HepG2 (cell line): ENCODE results near the gene TMEM200C. TPM values are rescaled to one million over a fixed set of nuclear protein-coding genes. Genes with fewer than 3 reads are reported as not detected.
A peak's percentile ranks its signal among the peaks of the same experiment; 100 is the strongest.

ENCODE experiments used
- ATAC-seq: fragments of 200-7000 bp; cut with Tn5 transposase; 3 replicates; pipeline ENCODE4 v1.9.1; 2020; ENCODE audit warnings: mild to moderate bottlenecking, moderate library complexity
- BruUV-seq: library from RNA; stranded (reverse); fragments of 400-500 nt; replicated peaks from 2 replicates; lab custom pipeline; 2021; lab: Mats Ljungman, UMichigan
- CTCF ChIA-PET: fragments of 300-600 bp; formaldehyde crosslinking; extraction: SDS; loops from one replicate; lab custom pipeline; 2021; ENCODE audit warnings: low total read pairs, inconsistent platforms, low intra/inter-chr PET ratio; lab: Yijun Ruan, JAX
- POLR2A ChIA-PET: fragments of 350-600 bp; sonication (Branson Sonifier 250); formaldehyde crosslinking; loops from one replicate; lab custom pipeline; 2020; ENCODE audit warnings: antibody characterized with exemption, inconsistent platforms; lab: Yijun Ruan, JAX
- DNase-seq: peaks from one replicate; pipeline ENCODE4 v3.0.0-alpha.2; 2015; ENCODE audit warnings: low spot score
- FAIRE-seq: peaks from 3 replicates; lab custom pipeline; 2011; peaks lifted over from hg19 to GRCh38; lab: Jason Lieb, UNC
- H2AFZ ChIP-seq: one replicate; pipeline ENCODE4 v1.6.1; 2011; ENCODE audit warnings: low read length, inconsistent platforms
- H3K27ac ChIP-seq: fragments of 300-600 bp; 3 replicates; pipeline ENCODE4 v1.8.0; 2011; ENCODE audit warnings: mixed run types, mild to moderate bottlenecking, mixed read lengths, low read length, inconsistent platforms; ENCODE audit not compliant: insufficient read depth; ENCODE audit errors: extremely low read length
- H3K27me3 ChIP-seq, 2 experiments: fragments of 200-600 bp in 1 of 2; 2 replicates in 1 of 2; 3 replicates in 1 of 2; pipeline versions ENCODE4 v1.6.0 to v1.8.0; 2011; ENCODE audit warnings: low read length in 2 of 2, mild to moderate bottlenecking in 2 of 2, moderate library complexity in 2 of 2, inconsistent platforms in 1 of 2; ENCODE audit not compliant: insufficient read depth in 2 of 2, control insufficient read depth in 1 of 2
- H3K36me3 ChIP-seq, 2 experiments: fragments of 200-600 bp in 1 of 2; replicated peaks in 1 of 2; 2 replicates in 1 of 2; 3 replicates in 1 of 2; pipeline versions ENCODE4 v1.5.1 to v1.8.0; 2011; ENCODE audit warnings: low read length in 2 of 2, inconsistent platforms in 1 of 2; ENCODE audit not compliant: insufficient read depth in 2 of 2, control insufficient read depth in 1 of 2
- H3K4me1 ChIP-seq: 2 replicates; pipeline ENCODE4 v1.5.1; 2012; ENCODE audit warnings: low read length, inconsistent platforms; ENCODE audit not compliant: insufficient read depth
- H3K4me2 ChIP-seq: 2 replicates; pipeline ENCODE4 v1.6.0; 2011; ENCODE audit warnings: low read depth, low read length, inconsistent platforms
- H3K4me3 ChIP-seq, 3 experiments: fragments of 200-600 bp in 1 of 3; sonication (generic), shearing (Covaris generic) in 1 of 3; replicated peaks in 1 of 3; 2 replicates each; pipeline ENCODE4 v1.5.1; 2011 to 2016; ENCODE audit warnings: low read length in 3 of 3, inconsistent platforms in 2 of 3, low read depth in 2 of 3, mild to moderate bottlenecking in 2 of 3, control low read depth in 1 of 3, mixed read lengths in 1 of 3; ENCODE audit not compliant: insufficient read depth in 1 of 3
- H3K79me2 ChIP-seq: one replicate; pipeline ENCODE4 v1.6.1; 2011; ENCODE audit warnings: low read length, inconsistent platforms; ENCODE audit not compliant: insufficient read depth
- H3K9ac ChIP-seq: 2 replicates; pipeline ENCODE4 v1.6.0; 2011; ENCODE audit warnings: mild to moderate bottlenecking, low read depth, low read length, inconsistent platforms; ENCODE audit not compliant: insufficient read depth
- H3K9me3 ChIP-seq: 2 replicates; pipeline ENCODE4 v1.5.1; 2012; ENCODE audit warnings: mild to moderate bottlenecking, low read length
- H4K20me1 ChIP-seq: 2 replicates; pipeline ENCODE4 v1.6.0; 2011; ENCODE audit warnings: inconsistent platforms, mild to moderate bottlenecking, low read length, moderate library complexity; ENCODE audit not compliant: insufficient read depth
- CBX2 ChIP-seq, 2 experiments: fragments of 200-600 bp in 1 of 2; sonication (generic); formaldehyde crosslinking in 1 of 2; IDR thresholded peaks; 2 replicates each; pipeline versions ENCODE4 v1.7.0 to v1.8.1; 2018 to 2022; ENCODE audit warnings: low read depth in 2 of 2, low read length in 1 of 2, mild to moderate bottlenecking in 1 of 2, missing genetic modification reagents in 1 of 2
- ZNF24 ChIP-seq: fragments of 450-650 bp; IDR thresholded peaks from 2 replicates; pipeline ENCODE4 v1.6.1; 2017; ENCODE audit warnings: antibody characterized with exemption, mild to moderate bottlenecking
- ZNF432 ChIP-seq: sonication (generic); formaldehyde crosslinking; IDR thresholded peaks from 2 replicates; pipeline ENCODE4 v1.5.0; 2020; ENCODE audit warnings: missing genetic modification reagents, mild to moderate bottlenecking, borderline replicate concordance
- ZNF619 ChIP-seq: sonication (generic); formaldehyde crosslinking; IDR thresholded peaks from 2 replicates; pipeline ENCODE4 v1.4.0; 2020; ENCODE audit warnings: mild to moderate bottlenecking, missing genetic modification reagents
- ZNF766 ChIP-seq: sonication (generic); formaldehyde crosslinking; IDR thresholded peaks from 2 replicates; pipeline ENCODE4 v1.5.0; 2020; ENCODE audit warnings: missing genetic modification reagents, borderline replicate concordance
- in situ Hi-C: cut with HindIII; loops from 2 replicates; pipeline ENCODE4 v1.10.0; 2017; ENCODE audit warnings: low pct_unique_long_range_greater_than_20kb; ENCODE audit not compliant: extremely low pct_ligation_motif_present
- intact Hi-C: fragments of 100-400 bp; cut with micrococcal nuclease; formaldehyde crosslinking; loops from one replicate; pipeline ENCODE4 v1.10.0; 2022; ENCODE audit not compliant: unreplicated experiment
- polyA plus RNA-seq, 8 experiments: library from polyadenylated mRNA; depleted of rRNA in 3 of 8; stranded (reverse) in 7 of 8; unstranded in 1 of 8; fragments of >200 nt; fragmentation: Illumina TruSeq in 4 of 8; extraction: Trizol in 4 of 8; gene quantifications; 2 replicates each; pipeline versions ENCODE4 v1.2.1 to v1.2.3, GENCODE V29; 2011 to 2016; ENCODE audit warnings: low read depth in 4 of 8, missing spikeins in 1 of 8, mixed read lengths in 1 of 8; ENCODE audit not compliant: insufficient read depth in 1 of 8
- total RNA-seq, 5 experiments: library from RNA; depleted of rRNA; stranded (reverse); fragments of >200 nt; fragmentation: Illumina TruSeq; extraction: Trizol; gene quantifications; 2 replicates each; pipeline ENCODE4 v1.2.3, GENCODE V29; 2016; ENCODE audit warnings: low read depth in 1 of 5
- TF ChIP-seq, protein P1 (sequence below): sonication (generic); formaldehyde crosslinking; IDR thresholded peaks from 2 replicates; pipeline ENCODE4 v1.4.0; 2020; ENCODE audit warnings: missing genetic modification reagents
- TF ChIP-seq, protein P2 (sequence below): sonication (generic); formaldehyde crosslinking; IDR thresholded peaks from 2 replicates; pipeline ENCODE4 v1.4.0; 2020; ENCODE audit warnings: missing genetic modification reagents

Gene TMEM200C
- total and polyA plus RNA-seq, 2 of the 13 experiments (the other 11 are each of a cell fraction or from before 2014, with no cell fraction given) = 0.04 TPM; not detected in 1

DNA sequence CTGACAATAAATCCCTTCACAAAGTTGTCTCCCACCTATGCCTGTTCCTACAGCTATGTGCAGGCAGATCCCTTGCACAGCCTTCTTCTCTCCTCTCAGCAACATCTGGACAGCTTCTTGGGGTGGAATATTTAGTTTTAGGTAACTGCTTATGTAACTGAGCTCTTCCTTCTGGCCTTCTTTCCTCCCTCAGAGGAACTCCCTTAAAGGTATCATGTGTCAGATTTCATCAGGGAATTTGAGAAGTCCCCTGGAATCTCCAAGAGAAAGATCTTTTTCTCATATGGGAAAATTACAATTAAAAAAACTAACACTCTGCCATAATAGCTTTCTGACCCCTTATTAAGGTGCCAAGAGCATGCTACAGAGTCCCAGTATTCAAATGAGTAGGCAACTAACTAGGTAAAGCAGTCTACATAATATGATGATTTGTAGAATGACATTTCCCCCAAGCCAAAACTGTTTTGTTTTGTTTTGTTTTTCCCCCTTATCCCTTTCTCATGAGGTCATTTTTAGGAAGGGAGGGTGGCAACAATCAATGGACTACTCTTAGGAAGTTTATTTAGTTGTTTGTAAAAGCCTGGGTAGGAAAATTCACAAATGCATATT lies 2.4 kb downstream of the TMEM200C start:
- Histone ChIP-seq H3K27ac (no peak overlapping the region), H3K4me2 (no peak overlapping the region), H3K36me3 (no peaks in the 10 kb centered on the region), H3K4me3 (no peak overlapping the region), H3K9ac (no peak overlapping the region), H3K79me2 (no peaks in the 10 kb centered on the region), H3K27me3 (peaks cover 20 to 85% of the 10 kb centered on the region in 2 experiments), H2AFZ (no peak overlapping the region), H3K4me1 (peaks cover 11% of the 10 kb centered on the region; the same call in 1 of the 2 replicates), H3K9me3 (no peaks in the 10 kb centered on the region), H4K20me1 (no peaks in the 10 kb centered on the region)
- intact Hi-C loops = loop anchor here (10.0 kb wide), 2 partner anchors 62 to 162 kb away; no protein-coding TSS in a partner anchor
- TF ChIP-seq ZNF432 (CRISPR knock-in tag) (no peak), ZNF766 (CRISPR knock-in tag) (no peak), ZNF24 (no peak), CBX2 (IDR thresholded peaks at IDR 0.05; ENCODE audit: low read depth, low read length) (0 out of 2 replicates have a peak, but pooled peaks have one; percentile 57), CBX2 (CRISPR knock-in tag; IDR thresholded peaks at IDR 0.05; ENCODE audit: low read depth) (no peak), ZNF619 (CRISPR knock-in tag) (no peak)
- TF ChIP-seq, protein P1, sequence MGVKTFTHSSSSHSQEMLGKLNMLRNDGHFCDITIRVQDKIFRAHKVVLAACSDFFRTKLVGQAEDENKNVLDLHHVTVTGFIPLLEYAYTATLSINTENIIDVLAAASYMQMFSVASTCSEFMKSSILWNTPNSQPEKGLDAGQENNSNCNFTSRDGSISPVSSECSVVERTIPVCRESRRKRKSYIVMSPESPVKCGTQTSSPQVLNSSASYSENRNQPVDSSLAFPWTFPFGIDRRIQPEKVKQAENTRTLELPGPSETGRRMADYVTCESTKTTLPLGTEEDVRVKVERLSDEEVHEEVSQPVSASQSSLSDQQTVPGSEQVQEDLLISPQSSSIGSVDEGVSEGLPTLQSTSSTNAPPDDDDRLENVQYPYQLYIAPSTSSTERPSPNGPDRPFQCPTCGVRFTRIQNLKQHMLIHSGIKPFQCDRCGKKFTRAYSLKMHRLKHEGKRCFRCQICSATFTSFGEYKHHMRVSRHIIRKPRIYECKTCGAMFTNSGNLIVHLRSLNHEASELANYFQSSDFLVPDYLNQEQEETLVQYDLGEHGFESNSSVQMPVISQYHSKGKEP (CRISPR knock-in tag) = no peak
- TF ChIP-seq, protein P2, sequence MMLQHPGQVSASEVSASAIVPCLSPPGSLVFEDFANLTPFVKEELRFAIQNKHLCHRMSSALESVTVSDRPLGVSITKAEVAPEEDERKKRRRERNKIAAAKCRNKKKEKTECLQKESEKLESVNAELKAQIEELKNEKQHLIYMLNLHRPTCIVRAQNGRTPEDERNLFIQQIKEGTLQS (CRISPR knock-in tag) = no peak
- in situ Hi-C loops = loop anchor here (10.0 to 25.0 kb wide), 2 partner anchors 322 to 994 kb away; no protein-coding TSS in a partner anchor
- no TSS peak for BruUV-seq
- ATAC-seq (no peak), FAIRE-seq (no peak), DNase-seq (no peak)
- ChIA-PET CTCF (no interaction called here), POLR2A (no interaction called here)
